ELF-1 (cell line): ENCODE results near the gene GK.
A peak's percentile ranks its signal among the peaks of the same experiment; 100 is the strongest.
"Not testable (repeated sequence)": the region's sequence is repeated elsewhere in the genome, so short reads cannot be mapped to it uniquely, and the experiment has no call there.

ENCODE experiments used
- DNase-seq: peaks from one replicate; pipeline ENCODE4 v3.0.0-alpha.2; 2016; ENCODE audit warnings: low read depth, low spot score

The GK gene

GRCh38 chrX:30653415-30654131 lies at the start of gene GK:
GK (plus strand) TSS chrX:30653423; CDS start chrX:30653538, 115 bp downstream.
- DNase-seq = no peak

- DNase-seq = no peak
Observed at GRCh38 chrX:30607155-30607554, 46.1 kb upstream of the GK start.

GRCh38 chrX:30610026-30610425 lies 43.2 kb upstream of the GK start:
- DNase-seq = no peak

- no peak for DNase-seq
Observed at GRCh38 chrX:30612250-30612655, 41.0 kb upstream of the GK start.

- no peak for DNase-seq
Observed at GRCh38 chrX:30613721-30614120, 39.5 kb upstream of the GK start.

- no peak for DNase-seq
Observed at GRCh38 chrX:30615229-30615628, 38.0 kb upstream of the GK start.

- DNase-seq = peak; percentile 24
Observed at GRCh38 chrX:30618160-30618765, 35.0 kb upstream of the GK start.

- no peak for DNase-seq
Observed at GRCh38 chrX:30620125-30620524, 33.1 kb upstream of the GK start.

GRCh38 chrX:30620980-30621618 lies 32.1 kb upstream of the GK start:
- peak; percentile 19 for DNase-seq

- no peak for DNase-seq
Observed at GRCh38 chrX:30622361-30622760, 30.9 kb upstream of the GK start.

GRCh38 chrX:30626402-30626801 lies 26.8 kb upstream of the GK start:
- no peak for DNase-seq

GRCh38 chrX:30627818-30628652 lies 25.2 kb upstream of the GK start:
- no peak for DNase-seq

GRCh38 chrX:30634070-30634469 lies 19.2 kb upstream of the GK start:
- DNase-seq = not testable (repeated sequence)

GRCh38 chrX:30635630-30636029 lies 17.6 kb upstream of the GK start:
- no peak for DNase-seq

GRCh38 chrX:30637874-30638815 lies 15.1 kb upstream of the GK start:
- no peak for DNase-seq

GRCh38 chrX:30639702-30640101 lies 13.5 kb upstream of the GK start:
- not testable (repeated sequence) for DNase-seq

GRCh38 chrX:30642642-30643041 lies 10.6 kb upstream of the GK start:
- no peak for DNase-seq

- DNase-seq = no peak
Observed at GRCh38 chrX:30643313-30643821, 9.9 kb upstream of the GK start.

GRCh38 chrX:30649859-30650258 lies 3.4 kb upstream of the GK start:
- DNase-seq = no peak

- DNase-seq = peak; percentile 99
Observed at GRCh38 chrX:30652527-30653414, 452 bp upstream of the GK start.
